NB4 (cell line): ENCODE data around the gene TJP1.

ENCODE experiments used
- DNase-seq: peaks from one replicate; pipeline ENCODE4 v3.0.0; 2010; ENCODE audit warnings: low read depth
- H3K4me3 ChIP-seq: one replicate; pipeline ENCODE4 v1.5.1; 2011; ENCODE audit warnings: mild to moderate bottlenecking, low read depth, low read length, moderate library complexity
- MYC ChIP-seq: IDR thresholded peaks from 2 replicates; pipeline ENCODE4 v1.6.1; 2011; ENCODE audit warnings: low read depth, low read length
- POLR2A ChIP-seq: IDR thresholded peaks from 2 replicates; pipeline ENCODE4 v1.6.1; 2011; ENCODE audit warnings: mild to moderate bottlenecking; ENCODE audit not compliant: insufficient read length; ENCODE audit errors: extremely low read depth
- TF ChIP-seq, protein P1 (sequence below): IDR thresholded peaks from one replicate; pipeline ENCODE4 v1.5.1; 2012; ENCODE audit warnings: low read depth, low read length
- TF ChIP-seq, protein P2 (sequence below): IDR thresholded peaks from 2 replicates; pipeline ENCODE4 v1.6.1; 2011; ENCODE audit warnings: low read depth, low read length

Gene TJP1

DNA sequence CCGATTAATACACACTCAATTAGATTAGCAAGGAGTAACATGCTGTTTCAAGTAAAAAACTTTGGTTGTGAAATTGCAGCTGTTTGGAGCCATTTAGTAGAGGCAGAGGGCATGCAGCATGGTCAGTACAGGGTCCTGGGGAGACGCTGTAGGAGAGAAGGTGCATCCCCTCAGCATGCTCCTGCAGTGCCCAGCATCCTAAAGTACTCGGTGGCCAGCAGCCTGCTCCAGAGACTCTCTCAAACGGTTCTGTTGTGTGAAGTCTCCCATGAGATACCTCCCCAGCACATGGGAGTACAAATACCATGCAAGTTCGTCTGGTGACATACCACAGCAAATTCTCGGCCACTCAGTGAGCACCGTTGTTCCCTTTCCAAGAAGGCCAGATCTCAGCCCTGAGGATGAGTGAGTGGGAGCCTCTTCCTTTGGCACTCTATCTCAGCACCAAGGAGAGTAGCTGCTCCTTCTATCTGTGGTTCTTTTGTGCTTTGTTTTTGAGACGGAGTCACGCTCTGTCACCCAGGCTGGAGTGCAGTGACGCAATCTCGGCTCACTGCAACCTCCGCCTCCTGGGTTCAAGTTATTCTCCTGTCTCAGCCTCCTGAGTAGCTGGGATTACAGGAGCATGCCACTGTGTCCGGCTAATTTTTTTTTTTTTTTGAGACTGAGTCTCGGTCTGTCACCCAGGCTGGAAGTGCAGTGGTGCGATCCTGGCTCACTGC is 72.7 kb downstream of the TJP1 start:
- no peak overlapping the region for H3K4me3 ChIP-seq
- DNase-seq, result no peak
- no peak for TF ChIP-seq MYC
- TF ChIP-seq, protein P1, sequence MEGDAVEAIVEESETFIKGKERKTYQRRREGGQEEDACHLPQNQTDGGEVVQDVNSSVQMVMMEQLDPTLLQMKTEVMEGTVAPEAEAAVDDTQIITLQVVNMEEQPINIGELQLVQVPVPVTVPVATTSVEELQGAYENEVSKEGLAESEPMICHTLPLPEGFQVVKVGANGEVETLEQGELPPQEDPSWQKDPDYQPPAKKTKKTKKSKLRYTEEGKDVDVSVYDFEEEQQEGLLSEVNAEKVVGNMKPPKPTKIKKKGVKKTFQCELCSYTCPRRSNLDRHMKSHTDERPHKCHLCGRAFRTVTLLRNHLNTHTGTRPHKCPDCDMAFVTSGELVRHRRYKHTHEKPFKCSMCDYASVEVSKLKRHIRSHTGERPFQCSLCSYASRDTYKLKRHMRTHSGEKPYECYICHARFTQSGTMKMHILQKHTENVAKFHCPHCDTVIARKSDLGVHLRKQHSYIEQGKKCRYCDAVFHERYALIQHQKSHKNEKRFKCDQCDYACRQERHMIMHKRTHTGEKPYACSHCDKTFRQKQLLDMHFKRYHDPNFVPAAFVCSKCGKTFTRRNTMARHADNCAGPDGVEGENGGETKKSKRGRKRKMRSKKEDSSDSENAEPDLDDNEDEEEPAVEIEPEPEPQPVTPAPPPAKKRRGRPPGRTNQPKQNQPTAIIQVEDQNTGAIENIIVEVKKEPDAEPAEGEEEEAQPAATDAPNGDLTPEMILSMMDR, result no peak
- TF ChIP-seq, protein P2, sequence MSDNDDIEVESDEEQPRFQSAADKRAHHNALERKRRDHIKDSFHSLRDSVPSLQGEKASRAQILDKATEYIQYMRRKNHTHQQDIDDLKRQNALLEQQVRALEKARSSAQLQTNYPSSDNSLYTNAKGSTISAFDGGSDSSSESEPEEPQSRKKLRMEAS, result no peak
- no peak for TF ChIP-seq POLR2A

DNA sequence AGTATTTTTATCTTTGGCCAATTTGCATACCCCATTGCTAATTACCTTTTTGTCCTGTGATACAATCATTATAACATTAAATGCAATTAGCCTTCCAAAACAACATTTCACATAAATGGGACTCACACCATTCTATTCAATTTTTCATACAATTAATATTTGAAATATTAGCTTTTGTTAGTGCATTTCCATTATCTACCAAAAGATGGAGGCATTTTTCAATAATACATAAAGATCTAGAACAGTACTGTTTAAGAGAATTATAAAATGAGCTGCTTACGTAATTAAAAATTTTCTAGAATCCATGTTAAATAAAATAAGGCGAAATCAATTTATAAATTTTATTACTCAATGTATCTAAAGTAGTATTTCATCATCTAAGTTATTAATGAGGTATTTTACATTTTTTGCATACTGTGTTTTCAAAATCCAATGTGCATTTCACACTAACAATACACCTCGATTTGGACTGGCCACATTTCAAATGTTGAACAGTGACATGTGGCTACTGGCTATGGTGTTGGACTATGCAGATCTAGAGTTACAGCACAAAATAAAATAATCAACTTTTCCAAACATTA is 74.3 kb downstream of the TJP1 start:
- TF ChIP-seq POLR2A, result no peak
- TF ChIP-seq, protein P1, result no peak
- no peak for TF ChIP-seq MYC
- TF ChIP-seq, protein P2, result no peak
- no peak for DNase-seq
- no peak overlapping the region for H3K4me3 ChIP-seq

DNA sequence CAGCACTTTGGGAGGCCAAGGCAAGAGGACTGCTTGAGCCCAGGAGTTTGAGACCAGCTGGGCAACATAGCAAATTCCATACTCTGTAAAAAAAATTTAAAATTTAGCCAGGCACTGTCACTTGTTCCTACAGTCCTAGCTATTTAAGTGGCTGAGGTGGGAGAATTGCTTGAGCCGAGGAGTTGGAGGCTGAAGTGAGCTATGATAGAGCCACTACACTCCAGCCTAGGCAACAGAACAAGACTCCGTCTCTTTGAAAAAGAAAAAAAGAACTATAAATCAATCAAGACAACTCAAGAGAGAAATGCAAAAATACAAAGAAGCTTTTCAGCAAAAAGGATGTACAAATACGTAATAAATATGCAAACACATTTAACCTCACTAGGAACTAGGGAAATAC is 78.8 kb downstream of the TJP1 start:
- no peak for DNase-seq
- no peak overlapping the region for H3K4me3 ChIP-seq
- TF ChIP-seq POLR2A (no peak), MYC (no peak)
- TF ChIP-seq, protein P1, result no peak
- TF ChIP-seq, protein P2, result no peak

DNA sequence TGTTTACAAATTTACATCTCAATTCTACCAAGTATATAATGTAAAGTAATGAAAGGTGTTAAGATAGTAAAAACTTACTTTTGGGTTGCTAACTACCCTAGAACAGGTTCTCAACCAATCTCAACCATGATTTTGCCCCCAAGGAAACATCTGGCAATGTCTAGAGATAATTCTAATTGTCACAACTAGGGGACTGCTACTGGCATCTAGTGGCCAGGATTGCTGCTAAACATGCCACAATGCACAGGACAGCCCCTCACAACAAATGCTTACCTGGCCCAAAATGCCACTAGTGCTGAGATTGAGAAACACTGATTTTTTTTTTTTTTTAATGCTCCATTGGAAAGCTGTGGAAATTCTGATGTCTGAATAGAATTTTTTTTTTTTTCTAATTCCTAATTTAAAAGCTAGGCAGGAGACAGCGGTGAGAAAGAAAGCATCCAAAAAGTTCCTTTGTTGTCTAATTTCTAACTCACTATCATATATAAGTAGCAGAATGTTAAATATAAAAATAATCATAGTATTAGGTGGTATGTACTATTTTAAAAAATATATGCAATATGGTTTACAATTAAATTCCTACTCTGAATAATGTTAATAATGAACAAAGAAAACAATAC is 81.5 kb downstream of the TJP1 start:
- peak; percentile 7 for DNase-seq

GRCh38 chr15:29736744-29737020 is 85.6 kb downstream of the TJP1 start:
- DNase-seq, result no peak
- TF ChIP-seq, protein P2, result no peak
- TF ChIP-seq POLR2A, result no peak
- no peak for TF ChIP-seq MYC
- TF ChIP-seq, protein P1, result no peak
- H3K4me3 ChIP-seq, result no peak overlapping the region

More for the DNA sequence above, 81.5 kb downstream of the TJP1 start:
- TF ChIP-seq MYC (no peak), POLR2A (no peak)
- TF ChIP-seq, protein P1, result peak; percentile 36
- H3K4me3 ChIP-seq, result no peak overlapping the region
